ENCODE results near the gene CXorf66. TPM values are rescaled to one million over a fixed set of nuclear protein-coding genes. Genes with fewer than 3 reads are reported as not detected.

CXorf66 gene
- total RNA-seq, 4 donors from 2014 or later, result not detected

- TF ChIP-seq CTCF (IDR thresholded peaks at IDR 0.05), result no peak
- ATAC-seq (ENCODE audit: low FRiP score) (no peak), DNase-seq (ENCODE audit: low spot score) (no peak)
Observed at GRCh38 chrX:139907078-139907477, 58.2 kb downstream of the CXorf66 start.

- ATAC-seq (ENCODE audit: low FRiP score) (no peak), DNase-seq (ENCODE audit: low spot score) (no peak)
- no peak for TF ChIP-seq CTCF (IDR thresholded peaks at IDR 0.05)
Observed at GRCh38 chrX:139905743-139906142, 59.6 kb downstream of the CXorf66 start.

Small RNA genes lying within 50 kb of the gene (small RNA-seq; reads per million reads assigned to genes)
- gene MIR505 (1.7 reads per million, percentile 27 among the genes with 10 or more reads in this experiment), gene RF00425 (not detected)

Other genes with a start within 250 kb of the CXorf66 start
- gene ATP11C, start 32.5 kb downstream of the CXorf66 start, total RNA-seq, result 10 to 100 TPM; 23.5 to 41.8 (median 32.5) TPM